Umbilical cord (tissue), 2 donors: ENCODE data around the gene KITLG. TPM values are rescaled to one million over a fixed set of nuclear protein-coding genes. Genes with fewer than 3 reads are reported as not detected.
A peak's percentile ranks its signal among the peaks of the same experiment; 100 is the strongest.
"Not testable (repeated sequence)": the region's sequence is repeated elsewhere in the genome, so short reads cannot be mapped to it uniquely, and the experiment has no call there.

Experiments used
- DNase-seq: peaks from one replicate; pipeline ENCODE4 v3.0.0-alpha.2; 2015; ENCODE audit warnings: low spot score
- total RNA-seq: library from RNA; depleted of rRNA; stranded (reverse); fragments of >200 nt; gene quantifications from one replicate; pipeline ENCODE4 v1.2.3, GENCODE V29; 2014; ENCODE audit warnings: low replicate concordance; ENCODE audit not compliant: insufficient read depth

Gene KITLG
- total RNA-seq, 1 donor from 2014 or later, result 17.8 TPM

GRCh38 chr12:88576866-88577265 lies 3.4 kb downstream of the KITLG start:
- DNase-seq, result no peak

- peak; percentile 13 for DNase-seq
Measured at GRCh38 chr12:88575361-88575970, 4.8 kb downstream of the KITLG start.

GRCh38 chr12:88574278-88574677 lies 6.0 kb downstream of the KITLG start:
- DNase-seq, result peak; percentile 75

GRCh38 chr12:88573583-88573982 lies 6.7 kb downstream of the KITLG start:
- DNase-seq, result no peak

GRCh38 chr12:88572781-88573549 lies 7.3 kb downstream of the KITLG start:
- DNase-seq, result no peak

GRCh38 chr12:88571543-88571942 lies 8.7 kb downstream of the KITLG start:
- DNase-seq, result no peak

- DNase-seq, result peak; percentile 26
Measured at GRCh38 chr12:88570103-88570502, 10.2 kb downstream of the KITLG start.

GRCh38 chr12:88566430-88566829 lies 13.8 kb downstream of the KITLG start:
- no peak for DNase-seq

- DNase-seq, result no peak
Measured at GRCh38 chr12:88562846-88563582, 17.3 kb downstream of the KITLG start.

- DNase-seq, result no peak
Measured at GRCh38 chr12:88562151-88562550, 18.1 kb downstream of the KITLG start.

GRCh38 chr12:88559772-88560171 lies 20.5 kb downstream of the KITLG start:
- no peak for DNase-seq

- no peak for DNase-seq
Measured at GRCh38 chr12:88559199-88559598, 21.1 kb downstream of the KITLG start.

GRCh38 chr12:88558340-88558867 lies 21.9 kb downstream of the KITLG start:
- DNase-seq, result no peak

GRCh38 chr12:88556213-88556774 lies 24.0 kb downstream of the KITLG start:
- DNase-seq, result no peak

GRCh38 chr12:88553941-88554658 lies 26.2 kb downstream of the KITLG start:
- peak; percentile 52 for DNase-seq

- peak; percentile 48 for DNase-seq
Measured at GRCh38 chr12:88552610-88553079, 27.6 kb downstream of the KITLG start.

GRCh38 chr12:88549929-88550328 lies 30.3 kb downstream of the KITLG start:
- no peak for DNase-seq

- not testable (repeated sequence) for DNase-seq
Measured at GRCh38 chr12:88547949-88548348, 32.3 kb downstream of the KITLG start.

- peak; percentile 23 for DNase-seq
Measured at GRCh38 chr12:88546853-88547252, 33.4 kb downstream of the KITLG start.

- no peak for DNase-seq
Measured at GRCh38 chr12:88546226-88546625, 34.0 kb downstream of the KITLG start.
